ENCODE measurements around the gene SBF2. TPM values are rescaled to one million over a fixed set of nuclear protein-coding genes. Genes with fewer than 3 reads are reported as not detected.
"Not testable (repeated sequence)": the region's sequence is repeated elsewhere in the genome, so short reads cannot be mapped to it uniquely, and the experiment has no call there.

SBF2 gene
- total RNA-seq, 3 donors from 2014 or later, result 74.8 to 91.9 (median 88.2) TPM

DNA sequence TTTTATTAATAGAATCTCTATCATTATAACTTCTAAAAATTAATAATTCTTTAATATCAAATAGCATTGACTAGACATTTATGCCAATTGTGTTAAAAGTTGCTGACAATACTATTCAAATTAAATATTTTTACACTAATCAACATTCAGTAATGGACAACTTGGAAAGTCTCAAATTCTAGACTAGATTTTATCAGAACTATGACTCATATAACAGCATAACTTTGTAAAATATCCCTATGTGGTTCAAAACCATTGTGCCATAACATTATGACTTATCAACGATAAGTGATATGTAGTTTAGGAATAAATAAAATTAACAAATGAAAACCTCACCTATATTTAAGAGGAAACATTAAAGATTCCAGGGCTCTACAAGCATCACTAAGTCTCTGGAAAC, 291.8 kb downstream of the SBF2 start:
- H3K36me3 ChIP-seq, result no peaks in the 10 kb centered on the region
- H3K27me3 ChIP-seq, result no peaks in the 10 kb centered on the region
- no peak overlapping the region for H3K27ac ChIP-seq
- no peak overlapping the region for H3K4me3 ChIP-seq
- H3K4me1 ChIP-seq, result no peaks in the 10 kb centered on the region
- TF ChIP-seq, protein P1, sequence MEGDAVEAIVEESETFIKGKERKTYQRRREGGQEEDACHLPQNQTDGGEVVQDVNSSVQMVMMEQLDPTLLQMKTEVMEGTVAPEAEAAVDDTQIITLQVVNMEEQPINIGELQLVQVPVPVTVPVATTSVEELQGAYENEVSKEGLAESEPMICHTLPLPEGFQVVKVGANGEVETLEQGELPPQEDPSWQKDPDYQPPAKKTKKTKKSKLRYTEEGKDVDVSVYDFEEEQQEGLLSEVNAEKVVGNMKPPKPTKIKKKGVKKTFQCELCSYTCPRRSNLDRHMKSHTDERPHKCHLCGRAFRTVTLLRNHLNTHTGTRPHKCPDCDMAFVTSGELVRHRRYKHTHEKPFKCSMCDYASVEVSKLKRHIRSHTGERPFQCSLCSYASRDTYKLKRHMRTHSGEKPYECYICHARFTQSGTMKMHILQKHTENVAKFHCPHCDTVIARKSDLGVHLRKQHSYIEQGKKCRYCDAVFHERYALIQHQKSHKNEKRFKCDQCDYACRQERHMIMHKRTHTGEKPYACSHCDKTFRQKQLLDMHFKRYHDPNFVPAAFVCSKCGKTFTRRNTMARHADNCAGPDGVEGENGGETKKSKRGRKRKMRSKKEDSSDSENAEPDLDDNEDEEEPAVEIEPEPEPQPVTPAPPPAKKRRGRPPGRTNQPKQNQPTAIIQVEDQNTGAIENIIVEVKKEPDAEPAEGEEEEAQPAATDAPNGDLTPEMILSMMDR (IDR thresholded peaks at IDR 0.05), result no peak
- TF ChIP-seq POLR2AphosphoS5 (IDR thresholded peaks at IDR 0.05), result no peak
- no peak for TF ChIP-seq POLR2A (IDR thresholded peaks at IDR 0.05)
- intact Hi-C loops (cut with DNase I; ENCODE audit: low total_unique reads), result no loop called here
- H3K9me3 ChIP-seq, result peaks cover 0 to 2% of the 10 kb centered on the region in 2 donors
- no peak for DNase-seq (ENCODE audit: low spot score in 2 of 2)

DNA sequence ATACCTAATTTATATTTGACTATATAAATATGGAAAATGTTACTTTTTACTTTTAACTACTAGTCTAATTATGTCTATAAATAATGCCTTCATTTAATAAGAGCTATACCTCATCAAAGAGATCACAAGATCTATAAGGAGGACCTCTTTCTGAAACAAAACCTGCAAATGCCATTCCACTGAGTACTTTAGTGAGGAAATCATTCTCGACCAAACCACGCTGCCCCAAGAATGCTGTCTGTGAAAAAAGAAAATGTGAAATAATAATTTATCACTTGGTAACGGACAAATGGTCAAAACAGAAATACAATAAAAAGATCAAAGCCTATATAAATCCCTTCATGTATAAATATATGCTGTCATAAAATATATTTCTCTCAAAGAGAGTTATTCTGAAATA, 301.7 kb downstream of the SBF2 start:
- Histone ChIP-seq H3K36me3 (no peaks in the 10 kb centered on the region), H3K4me3 (no peak overlapping the region), H3K27ac (no peak overlapping the region), H3K4me1 (no peaks in the 10 kb centered on the region), H3K27me3 (no peaks in the 10 kb centered on the region), H3K9me3 (no peaks in the 10 kb centered on the region)
- TF ChIP-seq POLR2AphosphoS5 (IDR thresholded peaks at IDR 0.05) (no peak), POLR2A (IDR thresholded peaks at IDR 0.05) (no peak)
- TF ChIP-seq, protein P1 (IDR thresholded peaks at IDR 0.05), result no peak
- intact Hi-C loops (cut with DNase I; ENCODE audit: low total_unique reads), result no loop called here
- no peak for DNase-seq (ENCODE audit: low spot score in 2 of 2)

DNA sequence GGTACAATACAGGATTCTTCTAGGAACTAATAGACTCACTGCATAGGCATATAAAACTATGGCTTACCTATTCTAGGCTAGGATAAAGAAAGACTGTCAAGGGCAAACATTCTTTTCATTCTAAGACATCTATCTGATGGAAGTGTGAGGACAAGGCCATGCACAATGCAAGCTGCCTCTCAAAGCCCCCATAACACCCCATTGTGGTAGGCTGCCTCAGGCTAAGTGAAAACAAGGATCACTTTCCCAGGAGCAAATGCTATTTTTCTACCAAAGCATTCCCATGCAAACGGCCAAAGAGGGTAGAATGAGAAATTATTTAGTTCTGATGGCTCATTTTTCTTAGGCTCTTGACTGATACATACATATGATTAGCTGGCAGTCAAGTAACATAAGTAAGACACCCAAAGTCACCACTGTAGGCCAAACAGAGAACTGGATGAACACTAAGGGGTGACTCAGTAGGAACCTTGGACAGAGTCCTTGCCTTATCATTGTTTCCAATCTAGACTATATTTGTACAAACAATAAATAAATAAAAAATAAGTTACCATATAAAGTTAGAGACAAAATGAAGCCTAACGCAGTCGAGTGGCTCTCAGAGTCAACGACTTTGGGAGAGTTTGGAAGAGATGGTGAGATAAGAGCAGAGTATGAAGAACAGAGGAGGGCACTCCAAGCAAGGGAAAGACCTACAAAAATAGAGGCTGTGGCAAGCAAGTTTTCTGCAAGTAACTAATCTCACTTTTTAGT, 303.6 kb downstream of the SBF2 start:
- H3K36me3 ChIP-seq, result no peaks in the 10 kb centered on the region
- no peak for DNase-seq (ENCODE audit: low spot score in 2 of 2)
- TF ChIP-seq POLR2A (IDR thresholded peaks at IDR 0.05) (no peak), POLR2AphosphoS5 (IDR thresholded peaks at IDR 0.05) (no peak)
- TF ChIP-seq, protein P1 (IDR thresholded peaks at IDR 0.05), result no peak
- H3K4me3 ChIP-seq, result no peak overlapping the region
- no peaks in the 10 kb centered on the region for H3K27me3 ChIP-seq
- H3K4me1 ChIP-seq, result no peaks in the 10 kb centered on the region
- intact Hi-C loops (cut with DNase I; ENCODE audit: low total_unique reads), result no loop called here
- no peaks in the 10 kb centered on the region for H3K9me3 ChIP-seq
- H3K27ac ChIP-seq, result no peak overlapping the region

DNA sequence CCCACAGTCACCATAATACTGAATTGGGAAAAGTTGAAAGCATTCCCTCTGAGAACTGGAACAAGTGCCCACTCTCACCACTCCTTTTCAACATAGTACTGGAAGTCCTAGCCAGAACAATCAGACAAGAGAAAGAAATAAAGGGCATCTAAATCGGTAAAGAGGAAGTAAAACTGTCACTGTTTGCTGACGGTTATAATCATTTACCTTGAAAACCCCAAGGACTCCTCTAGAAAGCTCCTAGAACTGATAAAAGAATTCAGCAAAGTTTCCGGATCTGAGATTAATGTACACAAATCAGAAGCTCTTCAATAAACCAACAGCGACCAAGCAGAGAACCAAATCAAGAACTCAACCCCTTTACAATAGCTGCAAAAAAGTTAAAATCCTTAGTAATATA, 306.7 kb downstream of the SBF2 start:
- H3K27ac ChIP-seq; intact Hi-C loops (cut with DNase I; ENCODE audit: low total_unique reads); H3K27me3 ChIP-seq; H3K9me3 ChIP-seq; H3K4me1 ChIP-seq; H3K4me3 ChIP-seq; DNase-seq (ENCODE audit: low spot score in 2 of 2); H3K36me3 ChIP-seq: not testable (repeated sequence)

DNA sequence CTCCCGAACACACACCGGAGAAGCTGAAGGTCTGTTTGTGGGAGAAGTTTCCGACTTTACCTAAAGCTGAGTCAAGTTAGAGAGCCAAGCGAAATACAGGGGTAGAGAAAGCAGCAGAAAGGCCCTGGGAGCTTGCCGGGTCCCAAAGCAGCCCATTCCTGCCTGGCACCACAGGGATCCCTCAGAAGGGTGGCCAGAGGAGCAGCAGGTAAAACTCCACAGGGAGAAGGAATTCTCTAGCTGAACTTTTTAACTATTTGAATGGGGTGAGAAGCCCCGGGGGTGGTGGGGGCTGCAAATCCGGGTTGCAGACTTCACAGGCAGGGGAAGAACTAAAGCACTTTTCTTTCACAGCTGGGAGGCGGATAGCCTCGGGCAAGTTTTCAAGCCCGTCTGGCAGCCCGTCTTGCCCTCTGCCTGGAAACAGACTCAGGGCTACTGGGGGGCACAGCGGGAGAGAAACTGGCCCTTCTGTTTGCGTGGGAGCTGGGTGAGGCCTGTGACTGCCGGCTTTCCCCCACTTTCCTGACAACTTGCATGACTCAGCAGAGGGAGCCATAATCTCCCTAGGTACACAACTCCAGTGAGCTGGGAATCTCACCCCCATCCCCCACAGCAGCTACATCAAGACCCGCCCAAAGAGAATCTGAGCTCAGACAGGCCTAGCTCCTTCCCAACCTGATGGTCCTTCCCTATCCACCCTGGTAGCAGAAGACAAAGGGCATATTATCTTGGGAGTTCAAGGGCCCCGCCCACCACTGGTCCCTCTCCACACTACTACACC, 311.0 kb downstream of the SBF2 start:
- H3K27ac ChIP-seq, result no peak overlapping the region
- no peak for DNase-seq (ENCODE audit: low spot score in 2 of 2)
- no peak for TF ChIP-seq POLR2A (IDR thresholded peaks at IDR 0.05)
- no peak for TF ChIP-seq POLR2AphosphoS5 (IDR thresholded peaks at IDR 0.05)
- TF ChIP-seq, protein P1 (IDR thresholded peaks at IDR 0.05), result no peak
- H3K4me3 ChIP-seq, result no peak overlapping the region
- intact Hi-C loops (cut with DNase I; ENCODE audit: low total_unique reads), result no loop called here
- no peaks in the 10 kb centered on the region for H3K9me3 ChIP-seq
- H3K27me3 ChIP-seq, result no peaks in the 10 kb centered on the region
- no peaks in the 10 kb centered on the region for H3K36me3 ChIP-seq
- no peaks in the 10 kb centered on the region for H3K4me1 ChIP-seq
